Stimulated activated CD8-positive, alpha-beta memory T cell treated with anti-CD3 and anti-CD28 coated beads, Interleukin-4, amount 100 ng/mL, for 24 hours (primary cell): Measurements from ENCODE around the gene TAGAP.
"Not testable (repeated sequence)": the region's sequence is repeated elsewhere in the genome, so short reads cannot be mapped to it uniquely, and the experiment has no call there.

Source experiments
- DNase-seq: peaks from one replicate; pipeline ENCODE4 v3.0.0-alpha.2; 2020; ENCODE audit warnings: low read depth

TAGAP gene

GRCh38 chr6:159010037-159010612, 34.7 kb downstream of the TAGAP start:
- not testable (repeated sequence) for DNase-seq

- DNase-seq: no peak
Observed at GRCh38 chr6:159008656-159009288, 36.0 kb downstream of the TAGAP start.

- DNase-seq: no peak
Observed at GRCh38 chr6:159007510-159007909, 37.3 kb downstream of the TAGAP start.

- DNase-seq: no peak
Observed at GRCh38 chr6:159005436-159005835, 39.4 kb downstream of the TAGAP start.

- no peak for DNase-seq
Observed at GRCh38 chr6:159004592-159004991, 40.2 kb downstream of the TAGAP start.

GRCh38 chr6:159002432-159003155, 42.2 kb downstream of the TAGAP start:
- DNase-seq: no peak

- DNase-seq: peak; percentile 92
Observed at GRCh38 chr6:158999666-159000403, 45.0 kb downstream of the TAGAP start, which contains the start of gene RSPH3. Gene RSPH3 (minus strand): TSS chr6:159000202. CDS start chr6:158999550, 652 bp downstream.

- DNase-seq: no peak
Observed at GRCh38 chr6:158999154-158999665, 45.6 kb downstream of the TAGAP start.

GRCh38 chr6:158996856-158997255, 47.9 kb downstream of the TAGAP start:
- no peak for DNase-seq

- DNase-seq: no peak
Observed at GRCh38 chr6:158993639-158994038, 51.2 kb downstream of the TAGAP start.

GRCh38 chr6:158991017-158991723, 53.6 kb downstream of the TAGAP start:
- DNase-seq: no peak

- DNase-seq: not testable (repeated sequence)
Observed at GRCh38 chr6:158989711-158990110, 55.1 kb downstream of the TAGAP start.

GRCh38 chr6:158988477-158988876, 56.3 kb downstream of the TAGAP start:
- DNase-seq: no peak

- no peak for DNase-seq
Observed at GRCh38 chr6:158987657-158988056, 57.1 kb downstream of the TAGAP start.
